Peyer's patch (tissue), 4 donors: ENCODE data around the gene VAPA. TPM values are rescaled to one million over a fixed set of nuclear protein-coding genes. Genes with fewer than 3 reads are reported as not detected.

Experiments
- DNase-seq, 3 donors: peaks; one replicate each; pipeline ENCODE4 v3.0.0-alpha.2; 2017 to 2019
- H3K27ac ChIP-seq, 4 donors: fragments of 200-600 bp; sonication (generic); one replicate each; pipeline ENCODE4 v1.5.1; 2016 to 2019
- H3K27me3 ChIP-seq, 2 donors: fragments of 200-600 bp; sonication (generic); one replicate each; pipeline ENCODE4 v1.5.1; 2019
- H3K36me3 ChIP-seq, 3 donors: fragments of 200-600 bp; sonication (generic); one replicate each; pipeline ENCODE4 v1.5.1; 2016 to 2019
- H3K4me1 ChIP-seq, 4 donors: fragments of 200-600 bp; sonication (generic); one replicate each; pipeline ENCODE4 v1.5.1; 2016 to 2019
- H3K4me3 ChIP-seq, 4 donors: fragments of 200-600 bp; sonication (generic); 1 replicate in 3 of 4; 2 replicates in 1 of 4; pipeline ENCODE4 v1.5.1; 2016 to 2019; ENCODE audit warnings: mild to moderate bottlenecking in 1 of 4
- H3K9me3 ChIP-seq, 4 donors: fragments of 200-600 bp; sonication (generic); one replicate each; pipeline ENCODE4 v1.5.1; 2016 to 2019; ENCODE audit warnings: mild to moderate bottlenecking in 1 of 4
- CTCF ChIP-seq, 6 experiments: fragments of 450-650 bp in 4 of 6; fragments of 200-600 bp in 2 of 6; sonication (generic) in 1 of 6; IDR thresholded peaks; one replicate each; pipeline ENCODE4 v1.5.1; 2017 to 2019; ENCODE audit warnings: antibody characterized with exemption in 6 of 6, mild to moderate bottlenecking in 3 of 6, moderate library complexity in 1 of 6
- POLR2A ChIP-seq, 2 donors: fragments of 450-650 bp; IDR thresholded peaks; one replicate each; pipeline ENCODE4 v1.5.1; 2017; ENCODE audit warnings: antibody characterized with exemption in 2 of 2, mild to moderate bottlenecking in 2 of 2, moderate library complexity in 2 of 2
- total RNA-seq, 4 donors: library from RNA; depleted of rRNA; stranded (reverse); fragments of >200 nt; gene quantifications; one replicate each; pipeline ENCODE4 v1.1.0, GENCODE V29; 2016

The VAPA gene
- total RNA-seq, 4 donors from 2014 or later, result 155 to 232 (median 219) TPM

GRCh38 chr18:9996094-9996493 lies 82.3 kb downstream of the VAPA start:
- Histone ChIP-seq H3K27me3 (no peaks in the 10 kb centered on the region), H3K27ac (no peak overlapping the region), H3K4me1 (peaks cover 0 to 4% (median 0%) of the 10 kb centered on the region in 4 donors), H3K36me3 (no peaks in the 10 kb centered on the region), H3K4me3 (no peak overlapping the region), H3K9me3 (peaks cover 0 to 3% (median 0%) of the 10 kb centered on the region in 4 donors)
- TF ChIP-seq POLR2A (IDR thresholded peaks at IDR 0.05) (no peak), CTCF (IDR thresholded peaks at IDR 0.05) (no peak)
- DNase-seq, result no peak

GRCh38 chr18:9997711-9998110 lies 83.9 kb downstream of the VAPA start:
- no peak overlapping the region for H3K27ac ChIP-seq
- no peak for TF ChIP-seq POLR2A (IDR thresholded peaks at IDR 0.05)
- TF ChIP-seq CTCF (IDR thresholded peaks at IDR 0.05), result no peak

GRCh38 chr18:9998330-9998729 lies 84.5 kb downstream of the VAPA start:
- Histone ChIP-seq H3K9me3 (peaks cover 0 to 3% (median 0%) of the 10 kb centered on the region in 4 donors), H3K4me3 (no peak overlapping the region), H3K27me3 (no peaks in the 10 kb centered on the region), H3K4me1 (peaks cover 0 to 4% (median 0%) of the 10 kb centered on the region in 4 donors), H3K27ac (no peak overlapping the region), H3K36me3 (no peaks in the 10 kb centered on the region)
- no peak for DNase-seq
- TF ChIP-seq POLR2A (IDR thresholded peaks at IDR 0.05) (no peak), CTCF (IDR thresholded peaks at IDR 0.05) (no peak)

More at GRCh38 chr18:9997711-9998110, 83.9 kb downstream of the VAPA start:
- Histone ChIP-seq H3K27me3 (no peaks in the 10 kb centered on the region), H3K9me3 (peaks cover 0 to 3% (median 0%) of the 10 kb centered on the region in 4 donors), H3K4me1 (peaks cover 0 to 4% (median 0%) of the 10 kb centered on the region in 4 donors), H3K36me3 (no peaks in the 10 kb centered on the region), H3K4me3 (no peak overlapping the region)
- no peak for DNase-seq

- H3K27me3 ChIP-seq, result no peaks in the 10 kb centered on the region
- DNase-seq, result no peak
- peaks cover 0 to 3% (median 0%) of the 10 kb centered on the region in 4 donors for H3K9me3 ChIP-seq
- H3K36me3 ChIP-seq, result no peaks in the 10 kb centered on the region
- H3K27ac ChIP-seq, result no peak overlapping the region
- H3K4me1 ChIP-seq, result no peaks in the 10 kb centered on the region
- no peak for TF ChIP-seq CTCF (IDR thresholded peaks at IDR 0.05)
- no peak for TF ChIP-seq POLR2A (IDR thresholded peaks at IDR 0.05)
- H3K4me3 ChIP-seq, result no peak overlapping the region
These were observed 88.5 kb downstream of the VAPA start for GRCh38 chr18:10002280-10002679.

GRCh38 chr18:10003281-10003680 lies 89.5 kb downstream of the VAPA start:
- H3K36me3 ChIP-seq, result no peaks in the 10 kb centered on the region
- peaks cover 0 to 2% (median 0%) of the 10 kb centered on the region in 4 donors for H3K9me3 ChIP-seq
- H3K4me3 ChIP-seq, result no peak overlapping the region
- H3K27ac ChIP-seq, result no peak overlapping the region
- TF ChIP-seq CTCF (IDR thresholded peaks at IDR 0.05), result no peak
- no peaks in the 10 kb centered on the region for H3K4me1 ChIP-seq
- no peaks in the 10 kb centered on the region for H3K27me3 ChIP-seq
- no peak for DNase-seq

GRCh38 chr18:10003866-10004265 lies 90.0 kb downstream of the VAPA start:
- Histone ChIP-seq H3K9me3 (no peaks in the 10 kb centered on the region), H3K4me3 (no peak overlapping the region), H3K27me3 (no peaks in the 10 kb centered on the region), H3K4me1 (no peaks in the 10 kb centered on the region), H3K36me3 (no peaks in the 10 kb centered on the region), H3K27ac (no peak overlapping the region)
- TF ChIP-seq POLR2A (IDR thresholded peaks at IDR 0.05) (no peak), CTCF (IDR thresholded peaks at IDR 0.05) (no peak)
- no peak for DNase-seq
